SK-N-MC (cell line): ENCODE results near the gene NDRG2.

Experiments used
- EZH2 ChIP-seq: fragments of 200-600 bp; sonication (generic); IDR thresholded peaks from one replicate; pipeline ENCODE4 v1.6.1; 2017; ENCODE audit warnings: antibody characterized with exemption
- POLR2AphosphoS5 ChIP-seq: IDR thresholded peaks from 2 replicates; pipeline ENCODE4 v1.6.1; 2012; ENCODE audit warnings: mild to moderate bottlenecking, low read depth, low read length, borderline replicate concordance

GRCh38 chr14:21070083-21070609 is 45.3 kb upstream of the NDRG2 start, which contains the start of gene ARHGEF40:
- no peak for TF ChIP-seq POLR2AphosphoS5
- TF ChIP-seq EZH2: no peak
